Measurements from ENCODE around the gene MERTK.
A peak's percentile ranks its signal among the peaks of the same experiment; 100 is the strongest.
"Not testable (repeated sequence)": the region's sequence is repeated elsewhere in the genome, so short reads cannot be mapped to it uniquely, and the experiment has no call there.

The MERTK gene

DNA sequence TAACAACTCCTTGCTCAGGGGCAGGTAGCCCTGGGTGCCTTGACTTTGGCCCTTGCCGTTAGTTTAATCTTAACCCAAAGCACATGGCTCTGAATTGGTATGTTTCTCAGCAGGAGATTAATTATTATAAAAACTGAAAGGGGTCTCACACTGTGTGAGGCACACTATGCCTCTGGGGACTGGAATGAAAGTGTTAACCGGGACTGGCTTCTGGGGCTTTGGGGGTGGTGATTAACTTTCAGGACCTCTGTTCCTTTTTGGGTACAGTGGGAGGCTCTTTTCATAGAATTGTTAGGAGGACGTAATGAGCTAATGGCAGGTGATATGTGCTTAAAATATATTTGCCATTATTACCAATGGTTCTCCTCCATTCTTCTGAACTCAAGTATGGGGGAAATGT is 5.1 kb downstream of the MERTK start:
- no peak overlapping the region for H3K4me3 ChIP-seq (ENCODE audit: low read length)

DNA sequence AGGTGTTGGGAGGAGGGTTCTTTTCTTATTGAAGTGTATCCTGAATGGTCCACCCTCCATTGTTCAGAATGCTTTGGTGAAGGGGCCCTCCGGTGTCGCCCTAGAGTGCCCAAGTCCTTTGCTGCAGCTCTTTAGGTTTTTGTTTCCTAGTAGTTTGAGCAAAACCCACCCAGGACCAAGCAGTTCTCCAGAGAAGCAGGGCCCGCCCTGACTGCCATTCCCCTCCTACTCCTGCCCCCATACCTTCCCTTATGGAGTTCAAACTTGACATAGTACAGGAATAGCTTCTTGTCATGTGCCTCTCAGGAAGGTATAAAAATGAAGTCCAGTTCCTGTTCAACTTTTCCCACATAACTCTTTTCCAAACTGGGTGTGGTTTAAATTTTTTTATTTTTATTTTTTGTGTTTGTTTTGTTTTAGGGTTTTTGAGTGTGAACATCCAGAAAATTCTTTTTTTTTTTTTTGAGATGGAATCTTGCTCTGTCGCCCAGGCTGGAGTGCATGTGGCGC is 5.6 kb downstream of the MERTK start:
- Histone ChIP-seq H2AFZ (ENCODE audit: low read depth, low read length) (no peak overlapping the region), H3K4me1 (ENCODE audit: insufficient read depth, low read length) (peaks cover 36% of the 10 kb centered on the region), H3K9me3 (ENCODE audit: low read length) (no peaks in the 10 kb centered on the region), H3K36me3 (ENCODE audit: insufficient read depth, low read length) (no peaks in the 10 kb centered on the region), H3K27me3 (ENCODE audit: insufficient read depth, low read length) (peaks cover 8% of the 10 kb centered on the region), H3K4me3 (ENCODE audit: low read length) (no peak overlapping the region)

More for the DNA sequence above, 5.1 kb downstream of the MERTK start:
- Histone ChIP-seq H3K9me3 (ENCODE audit: low read length) (no peaks in the 10 kb centered on the region), H3K27me3 (ENCODE audit: insufficient read depth, low read length) (peaks cover 8% of the 10 kb centered on the region), H3K36me3 (ENCODE audit: insufficient read depth, low read length) (no peaks in the 10 kb centered on the region), H2AFZ (ENCODE audit: low read depth, low read length) (no peak overlapping the region), H3K4me1 (ENCODE audit: insufficient read depth, low read length) (peaks cover 33% of the 10 kb centered on the region)

DNA sequence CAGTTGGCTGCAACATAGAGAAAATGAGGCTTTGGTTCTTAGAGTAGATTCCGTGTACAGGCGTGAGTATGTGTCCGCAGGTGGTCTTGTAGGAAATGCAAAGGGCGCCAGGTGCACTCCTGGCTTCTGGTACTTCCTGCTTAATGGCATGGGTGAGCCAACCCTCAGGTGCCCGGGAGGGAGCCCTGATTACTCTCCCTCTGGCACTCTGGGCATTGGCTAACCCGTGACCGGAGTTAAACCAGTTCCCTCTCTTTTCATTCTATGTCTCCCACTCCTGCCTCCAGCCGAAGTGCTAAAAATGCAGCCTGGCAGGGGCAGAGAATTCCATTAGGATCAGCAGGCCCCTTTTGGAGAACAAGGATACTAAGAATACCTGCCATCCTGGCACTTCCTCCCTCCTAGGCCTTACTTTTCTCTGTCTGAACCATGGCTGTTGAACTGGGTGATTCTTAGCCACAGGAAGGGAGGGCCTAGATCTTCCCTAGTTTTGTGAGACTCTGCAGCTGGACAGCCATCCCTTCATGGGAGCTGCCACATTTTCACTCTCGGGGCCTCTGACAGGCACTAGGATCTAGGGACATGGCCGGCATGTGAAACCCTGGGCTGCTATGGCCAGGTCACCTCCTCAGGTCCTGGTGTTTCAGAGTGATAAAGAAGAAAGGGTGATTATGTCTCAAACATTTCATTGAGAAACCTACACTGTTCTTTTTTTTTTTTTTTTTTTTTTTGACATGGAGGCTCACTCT is 6.5 kb downstream of the MERTK start:
- H3K27me3 ChIP-seq (ENCODE audit: insufficient read depth, low read length) = no peaks in the 10 kb centered on the region
- no peaks in the 10 kb centered on the region for H3K9me3 ChIP-seq (ENCODE audit: low read length)
- H3K4me3 ChIP-seq (ENCODE audit: low read length) = no peak overlapping the region
- H3K4me1 ChIP-seq (ENCODE audit: insufficient read depth, low read length) = peaks cover 42% of the 10 kb centered on the region
- no peaks in the 10 kb centered on the region for H3K36me3 ChIP-seq (ENCODE audit: insufficient read depth, low read length)
- no peak overlapping the region for H2AFZ ChIP-seq (ENCODE audit: low read depth, low read length)

DNA sequence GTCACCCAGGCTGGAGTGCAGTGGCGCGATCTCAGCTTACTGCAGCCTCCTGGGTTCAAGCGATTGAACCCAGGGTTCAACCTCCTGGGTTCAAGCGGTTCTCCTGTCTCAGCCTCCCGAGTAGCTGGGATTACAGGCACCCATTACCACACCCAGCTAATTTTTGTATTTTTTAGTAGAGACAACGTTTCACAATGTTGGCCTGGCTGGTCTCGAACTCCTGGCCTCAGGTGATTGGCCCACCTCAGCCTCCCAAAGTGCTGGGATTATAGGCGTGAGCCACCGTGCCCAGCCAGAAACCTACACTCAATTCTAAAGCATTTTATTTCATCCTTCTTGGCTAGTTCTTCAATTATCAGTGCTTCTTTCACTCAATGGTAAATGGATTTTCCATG is 7.1 kb downstream of the MERTK start:
- not testable (repeated sequence) for H2AFZ ChIP-seq (ENCODE audit: low read depth, low read length); H3K36me3 ChIP-seq (ENCODE audit: insufficient read depth, low read length); H3K27me3 ChIP-seq (ENCODE audit: insufficient read depth, low read length); H3K9me3 ChIP-seq (ENCODE audit: low read length); H3K4me3 ChIP-seq (ENCODE audit: low read length)
- peaks cover 42% of the 10 kb centered on the region for H3K4me1 ChIP-seq (ENCODE audit: insufficient read depth, low read length)

DNA sequence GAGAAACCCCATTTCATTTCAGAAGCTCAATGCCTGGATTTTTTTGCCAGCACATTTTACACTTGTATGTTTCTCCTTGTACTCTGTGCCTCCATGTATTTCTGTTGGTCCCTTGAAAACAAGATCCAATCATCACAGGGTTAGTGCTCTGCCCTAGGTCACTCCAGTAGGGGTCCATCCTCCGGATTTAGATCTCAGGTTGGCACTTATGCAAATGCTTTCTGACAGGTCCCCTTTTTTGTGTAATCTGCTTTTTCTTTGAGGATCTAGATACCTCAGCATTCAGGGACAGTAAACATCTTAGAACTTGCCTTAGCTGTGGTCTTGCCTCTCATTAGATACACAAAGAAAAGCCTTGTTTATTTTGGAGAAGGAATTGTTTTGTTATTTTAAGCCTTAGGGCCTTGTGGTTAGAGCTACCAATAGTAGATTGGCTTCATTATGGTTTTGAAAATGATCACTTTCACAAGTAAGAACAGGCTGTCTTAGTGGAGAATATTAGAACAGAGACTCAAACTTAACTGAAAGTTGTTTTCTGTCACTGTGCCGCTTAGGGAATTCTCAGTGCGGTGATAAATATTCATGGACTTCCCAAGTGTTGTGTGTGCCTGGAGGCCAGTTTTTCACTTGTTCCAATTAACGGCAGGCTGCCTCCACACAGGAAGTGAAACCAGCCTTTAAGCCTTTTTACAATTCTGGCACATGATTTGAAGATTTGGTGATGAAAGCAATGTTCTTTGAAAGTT is 7.8 kb downstream of the MERTK start:
- Histone ChIP-seq H3K4me1 (ENCODE audit: insufficient read depth, low read length) (peaks cover 42% of the 10 kb centered on the region), H3K36me3 (ENCODE audit: insufficient read depth, low read length) (no peaks in the 10 kb centered on the region), H3K27me3 (ENCODE audit: insufficient read depth, low read length) (no peaks in the 10 kb centered on the region), H2AFZ (ENCODE audit: low read depth, low read length) (peak overlapping the region; percentile 59), H3K4me3 (ENCODE audit: low read length) (peak overlapping the region; percentile 14), H3K9me3 (ENCODE audit: low read length) (no peaks in the 10 kb centered on the region)

DNA sequence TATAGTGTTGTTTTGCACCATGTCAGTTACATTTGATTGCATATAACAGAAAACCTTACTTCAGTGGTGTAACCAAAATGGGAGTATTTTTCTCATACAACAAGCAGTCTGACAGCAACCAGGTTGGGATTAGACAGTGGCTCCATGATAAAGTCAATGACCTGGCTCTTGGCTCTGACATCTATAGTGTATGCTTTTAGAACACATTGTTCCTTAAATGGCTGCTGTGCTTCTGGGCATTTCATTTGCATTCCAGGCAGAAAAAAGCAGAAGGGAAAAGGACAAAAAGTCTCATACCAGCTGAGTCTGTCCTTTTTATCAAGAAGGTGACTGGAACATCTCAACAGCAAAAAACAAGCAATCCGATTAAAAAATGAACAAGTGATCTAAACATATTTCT is 10.2 kb downstream of the MERTK start:
- Histone ChIP-seq H2AFZ (ENCODE audit: low read depth, low read length) (peak overlapping the region; percentile 66), H3K4me3 (ENCODE audit: low read length) (no peak overlapping the region), H3K27me3 (ENCODE audit: insufficient read depth, low read length) (no peaks in the 10 kb centered on the region), H3K9me3 (ENCODE audit: low read length) (no peaks in the 10 kb centered on the region), H3K36me3 (ENCODE audit: insufficient read depth, low read length) (no peaks in the 10 kb centered on the region), H3K4me1 (ENCODE audit: insufficient read depth, low read length) (peaks cover 39% of the 10 kb centered on the region)

DNA sequence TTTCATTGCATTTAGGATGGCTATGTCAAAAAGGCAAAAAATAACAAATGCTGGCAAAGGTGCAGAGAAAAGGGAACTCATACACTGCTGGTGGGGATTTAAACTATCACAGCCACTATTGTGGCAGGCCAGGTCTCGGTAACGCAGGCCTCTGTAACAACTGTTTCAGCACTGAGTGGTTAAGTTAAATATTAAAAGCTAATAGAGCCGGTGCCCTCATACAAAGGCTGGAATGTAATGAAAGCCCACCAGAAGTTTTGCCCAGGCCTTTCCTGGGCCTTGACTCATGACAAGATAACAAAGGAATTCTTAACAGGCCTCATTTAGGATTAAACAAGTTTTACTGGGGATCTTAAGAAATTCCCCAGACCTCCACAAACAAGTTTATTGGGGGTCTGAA is 10.7 kb downstream of the MERTK start:
- Histone ChIP-seq H3K9me3 (ENCODE audit: low read length) (no peaks in the 10 kb centered on the region), H2AFZ (ENCODE audit: low read depth, low read length) (peak overlapping the region; percentile 66), H3K27me3 (ENCODE audit: insufficient read depth, low read length) (no peaks in the 10 kb centered on the region), H3K4me3 (ENCODE audit: low read length) (no peak overlapping the region), H3K4me1 (ENCODE audit: insufficient read depth, low read length) (peaks cover 34% of the 10 kb centered on the region), H3K36me3 (ENCODE audit: insufficient read depth, low read length) (no peaks in the 10 kb centered on the region)

DNA sequence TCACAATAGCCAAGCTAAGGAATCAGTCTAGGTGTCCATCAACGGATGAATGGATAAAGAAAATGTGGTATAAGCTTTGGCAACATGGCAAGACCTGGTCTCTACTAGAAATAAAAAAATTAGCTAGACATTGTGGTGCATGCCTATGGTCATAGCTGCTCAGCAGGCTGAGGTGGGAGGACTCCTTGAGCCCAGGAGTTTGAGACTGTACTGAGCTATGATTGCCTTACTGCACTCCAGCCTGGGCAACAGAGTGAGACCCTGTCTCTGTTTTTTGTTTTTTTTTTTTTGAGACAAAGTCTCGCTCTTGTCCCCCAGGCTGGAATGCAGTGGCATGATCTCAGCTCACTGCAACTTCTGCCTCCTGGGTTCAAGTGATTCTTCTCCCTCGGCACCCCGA is 11.6 kb downstream of the MERTK start:
- H3K4me3 ChIP-seq (ENCODE audit: low read length); H3K9me3 ChIP-seq (ENCODE audit: low read length); H3K27me3 ChIP-seq (ENCODE audit: insufficient read depth, low read length); H3K36me3 ChIP-seq (ENCODE audit: insufficient read depth, low read length); H2AFZ ChIP-seq (ENCODE audit: low read depth, low read length): not testable (repeated sequence)
- peaks cover 34% of the 10 kb centered on the region for H3K4me1 ChIP-seq (ENCODE audit: insufficient read depth, low read length)

DNA sequence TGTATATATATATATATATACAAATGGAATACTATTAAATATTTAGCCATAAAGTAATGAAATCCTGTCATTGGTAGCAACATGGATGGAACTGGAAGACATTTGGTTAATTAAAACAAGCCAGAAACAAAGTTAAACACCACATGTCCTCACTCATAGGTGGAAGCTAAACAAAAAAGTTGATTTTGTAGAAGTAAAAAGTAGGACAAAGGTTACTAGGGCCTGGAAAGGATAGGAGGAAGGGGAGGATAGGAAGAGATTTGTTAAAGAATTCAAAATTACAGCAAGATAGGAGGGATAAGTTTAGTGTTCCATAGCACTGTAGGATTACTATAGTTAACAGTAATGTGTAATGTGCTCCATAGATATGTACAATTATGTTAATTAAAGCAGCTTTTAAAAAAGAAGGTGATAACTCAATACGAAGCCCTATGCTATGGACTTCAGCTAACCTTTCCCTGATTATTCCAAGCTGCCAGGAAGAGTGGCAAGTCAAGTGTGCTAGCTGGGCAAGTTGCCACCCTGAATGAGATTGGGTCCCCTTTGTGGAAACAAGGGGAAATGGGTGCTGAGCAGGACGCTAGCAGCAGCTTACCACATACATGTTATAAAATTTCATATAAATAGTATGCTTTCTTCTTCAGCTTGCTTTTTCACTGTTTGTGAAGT is 12.3 kb downstream of the MERTK start:
- Histone ChIP-seq H3K4me3 (ENCODE audit: low read length) (no peak overlapping the region), H3K27me3 (ENCODE audit: insufficient read depth, low read length) (no peaks in the 10 kb centered on the region), H3K9me3 (ENCODE audit: low read length) (no peaks in the 10 kb centered on the region), H3K4me1 (ENCODE audit: insufficient read depth, low read length) (peaks cover 33% of the 10 kb centered on the region), H2AFZ (ENCODE audit: low read depth, low read length) (no peak overlapping the region), H3K36me3 (ENCODE audit: insufficient read depth, low read length) (no peaks in the 10 kb centered on the region)

DNA sequence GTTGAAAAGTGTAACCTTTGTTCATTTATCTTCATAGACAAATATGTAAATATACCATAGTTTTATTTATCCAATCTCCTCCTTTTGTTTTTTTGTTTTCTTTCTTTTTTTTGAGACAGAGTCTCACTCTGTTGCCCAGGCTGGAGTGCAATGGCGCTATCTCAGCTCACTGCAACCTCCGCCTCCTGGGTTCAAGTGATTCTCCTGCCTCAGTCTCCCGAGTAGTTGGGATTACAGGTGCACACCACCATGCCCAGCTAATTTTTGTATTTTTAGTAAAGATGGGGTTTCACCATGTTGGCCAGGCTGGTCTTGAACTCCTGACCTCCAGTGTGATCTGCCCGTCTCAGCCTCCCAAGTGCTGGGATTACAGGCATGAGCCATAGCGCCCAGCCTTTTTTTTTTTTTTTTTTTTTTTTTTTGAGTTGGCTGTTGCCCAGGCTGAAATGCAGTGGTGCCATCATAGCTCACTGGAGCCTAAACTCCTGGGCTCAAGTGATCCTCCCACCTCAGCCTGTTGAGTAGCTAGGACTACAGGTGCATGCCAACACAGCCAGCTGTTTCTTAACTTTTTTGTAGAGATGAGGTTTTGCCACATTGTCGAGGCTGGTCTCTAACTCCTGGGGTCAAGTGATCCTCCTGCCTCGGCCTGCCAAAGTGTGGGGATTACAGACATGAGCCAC is 13.0 kb downstream of the MERTK start:
- not testable (repeated sequence) for H3K4me3 ChIP-seq (ENCODE audit: low read length); H3K9me3 ChIP-seq (ENCODE audit: low read length); H2AFZ ChIP-seq (ENCODE audit: low read depth, low read length); H3K36me3 ChIP-seq (ENCODE audit: insufficient read depth, low read length); H3K27me3 ChIP-seq (ENCODE audit: insufficient read depth, low read length)
- H3K4me1 ChIP-seq (ENCODE audit: insufficient read depth, low read length) = peaks cover 26% of the 10 kb centered on the region

DNA sequence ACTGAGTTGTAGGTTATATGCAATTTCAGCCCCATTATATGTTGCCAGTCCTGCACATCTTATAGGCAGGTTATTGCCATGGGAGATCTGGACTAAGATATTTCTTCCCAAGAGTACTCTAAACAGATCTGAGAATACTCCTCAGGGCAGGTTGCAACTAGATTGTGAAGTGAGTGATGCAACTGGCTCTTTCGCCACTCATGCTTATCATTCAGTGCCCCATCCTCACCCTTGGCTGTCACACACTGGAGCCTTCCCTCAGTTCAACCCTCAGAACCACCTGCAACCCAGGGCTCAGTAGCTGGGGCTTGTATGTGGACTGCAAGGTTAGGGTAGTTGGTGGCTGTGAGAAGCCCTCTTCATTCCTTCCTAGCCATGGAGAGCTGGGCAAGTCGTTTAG is 14.1 kb downstream of the MERTK start:
- H3K9me3 ChIP-seq (ENCODE audit: low read length) = no peaks in the 10 kb centered on the region
- H3K4me3 ChIP-seq (ENCODE audit: low read length) = no peak overlapping the region
- peaks cover 20% of the 10 kb centered on the region for H3K4me1 ChIP-seq (ENCODE audit: insufficient read depth, low read length)
- no peak overlapping the region for H2AFZ ChIP-seq (ENCODE audit: low read depth, low read length)
- H3K27me3 ChIP-seq (ENCODE audit: insufficient read depth, low read length) = no peaks in the 10 kb centered on the region
- H3K36me3 ChIP-seq (ENCODE audit: insufficient read depth, low read length) = no peaks in the 10 kb centered on the region

DNA sequence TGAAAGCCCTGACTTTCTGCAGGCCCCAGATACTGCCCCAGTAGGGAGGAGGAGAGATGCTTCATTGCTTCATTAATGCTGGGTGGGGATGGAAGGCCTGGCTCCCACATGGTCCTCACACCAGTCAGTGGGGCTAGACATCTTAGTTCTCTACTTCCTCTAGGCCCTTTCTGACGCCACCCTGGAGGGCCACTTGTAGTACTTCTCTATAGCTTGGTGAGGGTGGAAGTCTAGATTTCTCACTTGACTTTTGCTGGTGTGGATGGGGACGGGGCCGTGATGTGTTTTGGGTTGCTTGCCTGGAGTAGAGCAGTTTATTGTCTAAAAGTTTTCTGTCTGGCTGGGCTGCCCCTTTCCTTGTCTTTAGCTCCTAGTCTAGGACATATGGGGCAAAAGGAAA is 18.7 kb downstream of the MERTK start:
- H3K4me1 ChIP-seq (ENCODE audit: insufficient read depth, low read length) = no peaks in the 10 kb centered on the region
- H3K27me3 ChIP-seq (ENCODE audit: insufficient read depth, low read length) = no peaks in the 10 kb centered on the region
- no peaks in the 10 kb centered on the region for H3K9me3 ChIP-seq (ENCODE audit: low read length)
- H3K36me3 ChIP-seq (ENCODE audit: insufficient read depth, low read length) = no peaks in the 10 kb centered on the region
- no peak overlapping the region for H2AFZ ChIP-seq (ENCODE audit: low read depth, low read length)
- no peak overlapping the region for H3K4me3 ChIP-seq (ENCODE audit: low read length)

DNA sequence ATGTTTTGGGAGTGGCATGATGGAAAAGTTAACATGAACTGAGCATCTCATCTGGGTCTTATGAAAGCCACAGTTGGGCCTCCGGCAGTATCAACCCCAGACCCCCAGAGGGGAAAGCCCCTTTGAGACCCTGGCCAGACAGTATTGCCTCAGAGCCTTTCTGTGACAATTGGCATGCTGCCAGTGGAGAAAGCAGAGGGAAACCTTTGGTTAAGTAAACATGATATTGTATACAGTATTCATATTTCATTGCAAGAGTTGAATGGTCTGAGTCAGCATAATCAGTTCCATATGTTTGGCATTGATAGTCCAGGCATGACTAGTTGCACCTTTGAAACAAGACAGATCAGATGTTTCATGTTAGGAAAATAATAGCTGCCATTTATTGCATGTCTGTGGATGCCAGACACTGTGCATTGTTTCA is 20.0 kb downstream of the MERTK start:
- no peak overlapping the region for H3K4me3 ChIP-seq (ENCODE audit: low read length)
- H3K27me3 ChIP-seq (ENCODE audit: insufficient read depth, low read length) = no peaks in the 10 kb centered on the region
- no peaks in the 10 kb centered on the region for H3K9me3 ChIP-seq (ENCODE audit: low read length)
- H2AFZ ChIP-seq (ENCODE audit: low read depth, low read length) = no peak overlapping the region
- no peaks in the 10 kb centered on the region for H3K36me3 ChIP-seq (ENCODE audit: insufficient read depth, low read length)
- no peaks in the 10 kb centered on the region for H3K4me1 ChIP-seq (ENCODE audit: insufficient read depth, low read length)

Measured in neuron (in vitro differentiated cells).